Parietal lobe (tissue), 2 donors: ENCODE measurements around the gene LDHAL6B. TPM values are rescaled to one million over a fixed set of nuclear protein-coding genes. Genes with fewer than 3 reads are reported as not detected.

ENCODE experiments used
- small RNA-seq: library from RNA; depleted of rRNA; stranded (forward); fragments of <200 nt; gene quantifications from one replicate; pipeline ENCODE3, GENCODE V24; 2014; ENCODE audit warnings: low replicate concordance
- total RNA-seq: library from RNA; depleted of rRNA; stranded (reverse); fragments of >200 nt; gene quantifications from one replicate; pipeline ENCODE4 v1.2.3, GENCODE V29; 2014

LDHAL6B gene
- total RNA-seq, result not detected

DNA sequence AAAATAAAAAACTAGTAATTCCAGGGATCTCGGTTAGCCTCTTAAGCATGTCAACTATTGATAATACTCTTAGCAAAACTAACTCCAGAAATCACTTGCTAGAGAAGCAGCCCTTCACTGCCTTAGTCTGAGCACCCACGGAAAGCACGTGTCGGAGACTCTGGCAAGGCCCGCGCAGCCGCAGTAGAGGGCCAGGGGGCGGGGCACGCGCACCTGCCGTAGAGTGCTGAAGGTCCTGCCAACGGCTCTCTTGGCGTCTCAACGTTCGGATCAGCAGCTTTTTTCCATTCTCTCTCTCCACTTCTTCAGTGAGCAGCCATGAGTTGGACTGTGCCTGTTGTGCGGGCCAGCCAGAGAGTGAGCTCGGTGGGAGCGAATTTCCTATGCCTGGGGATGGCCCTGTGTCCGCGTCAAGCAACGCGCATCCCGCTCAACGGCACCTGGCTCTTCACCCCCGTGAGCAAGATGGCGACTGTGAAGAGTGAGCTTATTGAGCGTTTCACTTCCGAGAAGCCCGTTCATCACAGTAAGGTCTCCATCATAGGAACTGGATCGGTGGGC lies at the start of gene LDHAL6B:
TSS of gene LDHAL6B (plus strand) at position 221 of the 561 bp plus-strand sequence. CDS start at position 319, 98 bp downstream.

Small RNAs within 50 kb of the gene (small RNA-seq; reads per million reads assigned to genes)
- gene MIR2116 (0.24 reads per million), gene RNU4-80P (not detected)

Other genes with a start within 250 kb of the LDHAL6B start
- gene RNF111, start 219.2 kb upstream of the LDHAL6B start, total RNA-seq, result 49.1 TPM
- gene CCNB2, start 101.7 kb upstream of the LDHAL6B start, total RNA-seq, result 9.7 TPM
- gene MYO1E, start 166.0 kb downstream of the LDHAL6B start, total RNA-seq, result 17.2 TPM
- gene FAM81A, start 231.3 kb downstream of the LDHAL6B start, total RNA-seq, result 58.2 TPM